HEK293T (cell line): ENCODE measurements around the gene CANX.
"Not testable (repeated sequence)": the region's sequence is repeated elsewhere in the genome, so short reads cannot be mapped to it uniquely, and the experiment has no call there.

Experiments
- FOXA1 ChIP-seq: fragments of 450-650 bp; IDR thresholded peaks from 2 replicates; pipeline ENCODE4 v1.6.1; 2016; ENCODE audit warnings: mild to moderate bottlenecking
- L3MBTL2 ChIP-seq: fragments of 450-650 bp; conservative IDR thresholded peaks from 2 replicates; pipeline ENCODE4 v1.6.1; 2016; ENCODE audit warnings: mild to moderate bottlenecking
- SUZ12 ChIP-seq: fragments of 450-650 bp; IDR thresholded peaks from 2 replicates; pipeline ENCODE4 v1.6.1; 2016; ENCODE audit warnings: mild to moderate bottlenecking
- TARDBP ChIP-seq: fragments of 450-650 bp; IDR thresholded peaks from 2 replicates; pipeline ENCODE4 v1.6.1; 2016

DNA sequence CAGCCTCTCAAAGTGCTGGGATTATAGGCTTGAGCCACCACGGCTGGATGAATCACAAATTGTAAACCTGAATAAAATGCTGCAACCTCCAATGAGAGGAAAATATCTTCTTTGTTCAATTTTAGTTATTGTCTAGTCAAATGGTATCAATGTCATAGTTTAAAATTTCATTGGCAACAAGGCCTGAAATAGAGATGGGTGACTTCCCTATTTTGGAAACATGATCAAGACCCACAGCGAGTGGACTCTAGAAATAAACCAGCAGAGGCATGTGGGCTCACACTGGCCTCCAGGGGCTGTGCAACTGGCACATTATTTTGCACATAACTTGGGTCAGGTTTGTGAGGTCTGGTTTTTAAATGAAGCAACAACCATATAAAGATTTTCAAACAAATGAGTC lies 45.6 kb upstream of the CANX start:
- not testable (repeated sequence) for TF ChIP-seq L3MBTL2, TARDBP, FOXA1, SUZ12
